ENCODE measurements around the gene ZNF300.
"Not testable (repeated sequence)": the region's sequence is repeated elsewhere in the genome, so short reads cannot be mapped to it uniquely, and the experiment has no call there.

Gene ZNF300

GRCh38 chr5:150904479-150905311, at the start of gene ZNF300:
Gene ZNF300, minus strand, starts transcription at chr5:150904980. Its CDS starts 1,825 bp downstream, at chr5:150903155.
- DNase-seq (ENCODE audit: low read depth), result no peak

- no peak for DNase-seq (ENCODE audit: low read depth)
Measured at GRCh38 chr5:150948539-150948938, 43.8 kb upstream of the ZNF300 start.

- DNase-seq (ENCODE audit: low read depth), result no peak
Measured at GRCh38 chr5:150946351-150946905, 41.6 kb upstream of the ZNF300 start.

GRCh38 chr5:150945947-150946346, 41.2 kb upstream of the ZNF300 start:
- DNase-seq (ENCODE audit: low read depth), result no peak

DNA sequence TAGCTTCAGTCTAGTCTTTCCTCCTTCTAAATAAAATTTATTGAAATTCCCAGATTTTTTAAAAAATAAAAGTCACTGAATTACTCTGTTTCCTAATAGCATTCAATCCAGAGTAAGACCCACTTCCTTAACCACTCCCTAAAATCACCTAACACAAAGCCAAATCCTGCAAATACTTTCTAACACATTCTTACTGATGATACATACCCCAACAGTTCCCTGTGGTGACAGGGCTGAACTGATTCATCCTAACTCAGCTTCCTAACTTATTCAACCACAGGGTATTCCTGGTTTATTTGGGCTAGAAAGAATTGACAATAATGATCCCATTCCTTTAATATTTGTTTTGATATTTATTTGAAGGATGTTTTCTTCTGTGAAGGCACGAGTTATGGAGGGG, 40.7 kb upstream of the ZNF300 start:
- DNase-seq (ENCODE audit: low read depth), result no peak

GRCh38 chr5:150931368-150931965, 26.7 kb upstream of the ZNF300 start:
- DNase-seq (ENCODE audit: low read depth), result no peak

- DNase-seq (ENCODE audit: low read depth), result no peak
Measured at GRCh38 chr5:150918613-150919012, 13.8 kb upstream of the ZNF300 start.

DNA sequence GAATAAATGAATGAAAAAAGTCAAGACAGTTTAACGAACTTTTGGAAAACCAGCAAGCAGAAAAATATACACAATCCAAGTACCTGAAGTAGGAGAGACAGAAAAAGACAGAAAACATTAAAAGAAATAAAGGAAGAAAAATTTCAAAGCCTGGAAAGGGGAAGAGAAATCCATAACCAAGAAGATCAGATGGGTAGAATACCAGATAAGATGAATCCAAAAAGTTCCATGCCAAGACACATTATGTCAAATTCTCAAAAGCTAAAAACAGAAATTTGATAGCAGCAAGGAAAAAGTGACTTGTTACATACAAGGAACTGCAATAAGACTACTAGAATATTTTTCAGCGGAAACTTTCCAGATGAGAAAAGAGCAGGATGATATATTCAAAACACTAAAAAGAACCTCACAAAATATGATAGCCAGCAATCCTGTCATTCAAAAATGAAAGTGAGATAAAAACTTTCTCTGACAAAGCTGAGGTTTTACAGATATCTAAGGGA, 7.6 kb upstream of the ZNF300 start:
- DNase-seq (ENCODE audit: low read depth), result no peak

- no peak for DNase-seq (ENCODE audit: low read depth)
Measured at GRCh38 chr5:150905312-150905683, 518 bp upstream of the ZNF300 start.

GRCh38 chr5:150901446-150901845, 3.3 kb downstream of the ZNF300 start:
- DNase-seq (ENCODE audit: low read depth), result no peak

GRCh38 chr5:150895431-150896428, 9.1 kb downstream of the ZNF300 start:
- no peak for DNase-seq (ENCODE audit: low read depth)

DNA sequence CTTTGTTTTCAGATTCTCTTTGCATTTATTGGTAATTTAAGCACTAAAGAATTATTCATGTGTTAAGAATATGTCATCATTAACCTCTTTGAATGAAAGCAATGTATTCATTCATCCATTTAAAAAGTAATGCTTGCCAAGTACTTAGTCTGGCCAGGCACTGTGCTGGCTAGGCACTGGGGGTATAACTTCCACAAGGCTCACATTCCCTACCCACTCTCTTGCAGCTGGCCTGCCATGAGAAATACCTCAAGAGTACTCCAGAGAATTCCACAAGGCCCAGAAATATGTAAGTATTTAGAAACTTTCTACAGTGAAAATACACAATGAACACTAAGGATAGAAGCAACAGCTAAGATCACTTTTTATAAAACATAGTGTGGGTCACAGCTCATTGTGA, 25.4 kb downstream of the ZNF300 start:
- no peak for DNase-seq (ENCODE audit: low read depth)

GRCh38 chr5:150862070-150862469, 42.7 kb downstream of the ZNF300 start:
- no peak for DNase-seq (ENCODE audit: low read depth)

- DNase-seq (ENCODE audit: low read depth), result no peak
Measured at GRCh38 chr5:150860246-150860821, 44.4 kb downstream of the ZNF300 start.

- DNase-seq (ENCODE audit: low read depth), result not testable (repeated sequence)
Measured at GRCh38 chr5:150856700-150857099, 48.1 kb downstream of the ZNF300 start.

- no peak for DNase-seq (ENCODE audit: low read depth)
Measured at GRCh38 chr5:150853561-150853960, 51.2 kb downstream of the ZNF300 start.

GRCh38 chr5:150851039-150851438, 53.7 kb downstream of the ZNF300 start:
- no peak for DNase-seq (ENCODE audit: low read depth)

DNA sequence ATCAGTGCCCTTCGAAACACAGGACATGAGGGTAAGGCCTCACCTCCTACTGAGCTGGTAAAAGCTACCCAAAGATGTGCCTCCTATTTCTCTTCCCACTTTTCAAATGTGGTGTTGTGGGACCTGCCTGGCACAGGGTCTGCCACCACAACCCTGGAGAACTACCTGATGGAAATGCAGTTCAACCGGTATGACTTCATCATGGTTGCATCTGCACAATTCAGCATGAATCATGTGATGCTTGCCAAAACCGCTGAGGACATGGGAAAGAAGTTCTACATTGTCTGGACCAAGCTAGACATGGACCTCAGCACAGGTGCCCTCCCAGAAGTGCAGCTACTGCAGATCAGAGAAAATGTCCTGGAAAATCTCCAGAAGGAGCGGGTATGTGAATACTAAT, 56.5 kb downstream of the ZNF300 start:
- no peak for DNase-seq (ENCODE audit: low read depth)

GRCh38 chr5:150847334-150847695, 57.5 kb downstream of the ZNF300 start:
- no peak for DNase-seq (ENCODE audit: low read depth)

DNA sequence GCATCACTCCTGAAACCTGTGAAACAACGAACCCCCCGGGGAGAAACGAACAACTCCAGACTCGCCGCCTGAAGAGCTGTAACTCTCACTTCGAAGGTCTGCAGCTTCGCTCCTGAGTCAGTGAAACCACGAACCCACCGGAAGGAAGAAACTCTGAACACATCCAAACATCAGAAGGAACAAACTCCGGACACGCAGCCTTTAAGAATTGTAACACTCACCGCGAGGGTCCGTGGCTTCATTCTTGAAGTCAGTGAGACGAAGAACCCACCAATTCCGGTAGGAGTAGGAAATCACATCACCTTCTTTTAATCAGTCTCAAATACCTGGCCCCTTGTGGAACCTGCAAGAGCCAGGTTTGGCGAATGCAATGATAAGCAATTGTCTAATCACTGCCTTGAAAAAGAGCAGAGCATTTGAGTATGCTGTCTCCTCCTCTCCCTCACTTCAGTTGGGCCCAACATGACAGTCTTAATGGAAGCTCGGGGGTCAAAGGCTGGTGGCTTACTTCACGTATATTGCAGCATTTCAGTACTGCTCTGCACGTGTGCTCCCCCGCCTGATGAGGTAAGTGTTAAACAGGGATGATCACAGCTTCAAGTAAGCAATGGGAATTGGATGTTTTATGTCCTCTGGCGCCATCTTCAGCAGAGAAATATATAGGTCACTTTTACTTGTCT, 58.0 kb downstream of the ZNF300 start:
- DNase-seq (ENCODE audit: low read depth), result peak; percentile 49

DNA sequence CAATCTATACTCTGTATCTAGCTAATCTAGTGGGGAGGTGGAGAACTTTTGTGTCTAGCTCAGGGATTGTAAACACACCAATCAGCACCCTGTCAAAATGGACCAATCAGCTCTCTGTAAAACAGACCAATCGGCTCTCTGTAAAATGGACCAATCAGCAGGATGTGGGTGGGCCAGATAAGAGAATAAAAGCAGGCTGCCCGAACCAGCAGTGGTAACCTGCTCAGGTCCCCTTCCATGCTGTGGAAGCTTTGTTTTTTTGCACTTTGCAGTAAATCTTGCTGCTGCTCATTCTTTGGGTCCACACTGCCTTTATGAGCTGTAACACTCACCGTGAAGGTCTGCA, 58.5 kb downstream of the ZNF300 start, which contains the start of gene IRGM:
Gene IRGM, plus strand, starts transcription at position 214 of the 346 bp plus-strand sequence. CDS start 1,603 bp downstream, outside the sequence.
- not testable (repeated sequence) for DNase-seq (ENCODE audit: low read depth)
